GM18870 (cell line): ENCODE results near the gene REP15.
"Not testable (repeated sequence)": the region's sequence is repeated elsewhere in the genome, so short reads cannot be mapped to it uniquely, and the experiment has no call there.

Source experiments
- ATAC-seq: cut with Tn5 transposase; IDR thresholded peaks from one replicate; pipeline ENCODE4 v1.9.1; 2021; ENCODE audit warnings: moderate library complexity; ENCODE audit not compliant: unreplicated experiment

REP15 gene

GRCh38 chr12:27696293-27696652 is at the start of gene REP15:
REP15 (plus strand) TSS chr12:27696447; CDS start chr12:27696563, 116 bp downstream.
- ATAC-seq = no peak

GRCh38 chr12:27650011-27650410 is 46.2 kb upstream of the REP15 start:
- no peak for ATAC-seq

- no peak for ATAC-seq
Observed at GRCh38 chr12:27651201-27651600, 45.0 kb upstream of the REP15 start.

- no peak for ATAC-seq
Observed at GRCh38 chr12:27652174-27652763, 44.0 kb upstream of the REP15 start.

GRCh38 chr12:27653661-27654060 is 42.6 kb upstream of the REP15 start:
- ATAC-seq = no peak

- ATAC-seq = not testable (repeated sequence)
Observed at GRCh38 chr12:27655476-27655875, 40.8 kb upstream of the REP15 start.

- no peak for ATAC-seq
Observed at GRCh38 chr12:27657296-27657695, 39.0 kb upstream of the REP15 start.

GRCh38 chr12:27665704-27666103 is 30.5 kb upstream of the REP15 start:
- ATAC-seq = no peak

- no peak for ATAC-seq
Observed at GRCh38 chr12:27666510-27666909, 29.7 kb upstream of the REP15 start.

GRCh38 chr12:27667540-27667939 is 28.7 kb upstream of the REP15 start:
- no peak for ATAC-seq

GRCh38 chr12:27672051-27672450 is 24.2 kb upstream of the REP15 start:
- ATAC-seq = no peak

- ATAC-seq = no peak
Observed at GRCh38 chr12:27672643-27673042, 23.6 kb upstream of the REP15 start.

GRCh38 chr12:27673101-27673718 is 23.0 kb upstream of the REP15 start:
- ATAC-seq = no peak

GRCh38 chr12:27674989-27675388 is 21.3 kb upstream of the REP15 start:
- ATAC-seq = no peak

GRCh38 chr12:27680619-27681018 is 15.6 kb upstream of the REP15 start:
- ATAC-seq = no peak

- no peak for ATAC-seq
Observed at GRCh38 chr12:27682534-27682933, 13.7 kb upstream of the REP15 start.

GRCh38 chr12:27685274-27685673 is 11.0 kb upstream of the REP15 start:
- no peak for ATAC-seq

GRCh38 chr12:27686147-27686546 is 10.1 kb upstream of the REP15 start:
- ATAC-seq = no peak

GRCh38 chr12:27688671-27689070 is 7.6 kb upstream of the REP15 start:
- ATAC-seq = no peak

- no peak for ATAC-seq
Observed at GRCh38 chr12:27689558-27690180, 6.6 kb upstream of the REP15 start.

- ATAC-seq = no peak
Observed at GRCh38 chr12:27693403-27693802, 2.8 kb upstream of the REP15 start.

- ATAC-seq = no peak
Observed at GRCh38 chr12:27695556-27696292, 523 bp upstream of the REP15 start.
